Endothelial cell (in vitro differentiated cells): ENCODE results near the gene LYST. TPM values are rescaled to one million over a fixed set of nuclear protein-coding genes. Genes with fewer than 3 reads are reported as not detected.

Source experiments
- DNase-seq: peaks from one replicate; pipeline ENCODE4 v3.0.0; 2021; ENCODE audit warnings: low spot score
- H3K27ac Mint-ChIP-seq: one replicate; pipeline ENCODE4 v1.8.0; 2021; ENCODE audit warnings: mixed read lengths, inconsistent platforms; ENCODE audit not compliant: unreplicated experiment
- H3K27me3 Mint-ChIP-seq: one replicate; pipeline ENCODE4 v1.8.0; 2021; ENCODE audit warnings: mild to moderate bottlenecking, moderate library complexity, mixed read lengths, inconsistent platforms; ENCODE audit not compliant: unreplicated experiment
- H3K36me3 Mint-ChIP-seq: one replicate; pipeline ENCODE4 v1.8.0; 2021; ENCODE audit warnings: mild to moderate bottlenecking, low read depth, mixed read lengths, inconsistent platforms; ENCODE audit not compliant: unreplicated experiment
- H3K4me1 Mint-ChIP-seq: one replicate; pipeline ENCODE4 v1.8.0; 2021; ENCODE audit warnings: mild to moderate bottlenecking, mixed read lengths, inconsistent platforms; ENCODE audit not compliant: unreplicated experiment
- H3K4me3 Mint-ChIP-seq: one replicate; pipeline ENCODE4 v1.8.0; 2021; ENCODE audit warnings: mild to moderate bottlenecking, mixed read lengths, inconsistent platforms; ENCODE audit not compliant: unreplicated experiment
- H3K9me3 Mint-ChIP-seq: one replicate; pipeline ENCODE4 v1.8.0; 2021; ENCODE audit warnings: mixed read lengths, inconsistent platforms; ENCODE audit not compliant: unreplicated experiment
- total RNA-seq: library from RNA; stranded (reverse); fragmentation: NEBNext Ultra II Directional; extraction: Animal tissue kit (Norgen Biotek cat#: 25700); gene quantifications from one replicate; pipeline ENCODE4 v1.2.1, GENCODE V29; 2021; ENCODE audit not compliant: unreplicated experiment
- TF ChIP-seq, protein P1 (sequence below): fragments of 200-600 bp; sonication (generic); IDR thresholded peaks from one replicate; pipeline ENCODE4 v1.5.0; 2021; ENCODE audit warnings: antibody characterized with exemption; ENCODE audit not compliant: unreplicated experiment

Gene LYST
- total RNA-seq, 1 donor from 2014 or later, result 7.4 TPM

- Mint-ChIP-seq H3K27ac (no peak overlapping the region), H3K9me3 (no peaks in the 10 kb centered on the region), H3K36me3 (no peaks in the 10 kb centered on the region), H3K4me1 (no peaks in the 10 kb centered on the region), H3K4me3 (no peak overlapping the region), H3K27me3 (no peaks in the 10 kb centered on the region)
- DNase-seq, result no peak
- TF ChIP-seq, protein P1, sequence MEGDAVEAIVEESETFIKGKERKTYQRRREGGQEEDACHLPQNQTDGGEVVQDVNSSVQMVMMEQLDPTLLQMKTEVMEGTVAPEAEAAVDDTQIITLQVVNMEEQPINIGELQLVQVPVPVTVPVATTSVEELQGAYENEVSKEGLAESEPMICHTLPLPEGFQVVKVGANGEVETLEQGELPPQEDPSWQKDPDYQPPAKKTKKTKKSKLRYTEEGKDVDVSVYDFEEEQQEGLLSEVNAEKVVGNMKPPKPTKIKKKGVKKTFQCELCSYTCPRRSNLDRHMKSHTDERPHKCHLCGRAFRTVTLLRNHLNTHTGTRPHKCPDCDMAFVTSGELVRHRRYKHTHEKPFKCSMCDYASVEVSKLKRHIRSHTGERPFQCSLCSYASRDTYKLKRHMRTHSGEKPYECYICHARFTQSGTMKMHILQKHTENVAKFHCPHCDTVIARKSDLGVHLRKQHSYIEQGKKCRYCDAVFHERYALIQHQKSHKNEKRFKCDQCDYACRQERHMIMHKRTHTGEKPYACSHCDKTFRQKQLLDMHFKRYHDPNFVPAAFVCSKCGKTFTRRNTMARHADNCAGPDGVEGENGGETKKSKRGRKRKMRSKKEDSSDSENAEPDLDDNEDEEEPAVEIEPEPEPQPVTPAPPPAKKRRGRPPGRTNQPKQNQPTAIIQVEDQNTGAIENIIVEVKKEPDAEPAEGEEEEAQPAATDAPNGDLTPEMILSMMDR, result no peak
These were observed 43.9 kb upstream of the LYST start for GRCh38 chr1:235910357-235911299.

- Mint-ChIP-seq H3K9me3 (no peaks in the 10 kb centered on the region), H3K4me1 (no peaks in the 10 kb centered on the region)
These were observed 42.2 kb upstream of the LYST start for GRCh38 chr1:235908742-235909520.

DNA sequence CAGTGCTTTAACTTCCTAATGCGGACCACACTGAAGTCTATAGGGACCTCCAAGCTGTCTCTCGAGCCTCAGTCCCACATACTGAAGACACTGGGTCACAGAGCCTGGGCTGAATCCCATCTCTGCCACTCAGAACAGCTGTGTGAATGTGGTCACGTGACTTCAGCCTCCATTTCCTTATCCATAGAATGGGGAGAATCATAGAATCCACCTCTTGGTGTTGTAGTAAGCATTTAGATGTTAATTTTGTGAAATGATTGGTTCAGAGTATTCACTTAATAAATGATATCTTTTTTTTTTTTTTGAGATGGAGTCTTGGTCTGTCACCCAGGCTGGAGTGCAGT lies 41.2 kb upstream of the LYST start:
- H3K36me3 Mint-ChIP-seq, result no peaks in the 10 kb centered on the region
- H3K4me3 Mint-ChIP-seq, result no peak overlapping the region
- TF ChIP-seq, protein P1, result no peak
- H3K4me1 Mint-ChIP-seq, result no peaks in the 10 kb centered on the region
- H3K27me3 Mint-ChIP-seq, result no peaks in the 10 kb centered on the region
- no peak for DNase-seq
- no peaks in the 10 kb centered on the region for H3K9me3 Mint-ChIP-seq
- H3K27ac Mint-ChIP-seq, result no peak overlapping the region

More at GRCh38 chr1:235908742-235909520, 42.2 kb upstream of the LYST start:
- H3K36me3 Mint-ChIP-seq, result no peaks in the 10 kb centered on the region
- H3K27me3 Mint-ChIP-seq, result no peaks in the 10 kb centered on the region
- no peak overlapping the region for H3K27ac Mint-ChIP-seq
- no peak overlapping the region for H3K4me3 Mint-ChIP-seq
- TF ChIP-seq, protein P1, result no peak
- no peak for DNase-seq

GRCh38 chr1:235907187-235907896 lies 40.6 kb upstream of the LYST start:
- H3K4me1 Mint-ChIP-seq, result no peaks in the 10 kb centered on the region
- TF ChIP-seq, protein P1, result no peak
- no peaks in the 10 kb centered on the region for H3K9me3 Mint-ChIP-seq
- H3K36me3 Mint-ChIP-seq, result no peaks in the 10 kb centered on the region
- DNase-seq, result no peak
- H3K27ac Mint-ChIP-seq, result no peak overlapping the region
- H3K4me3 Mint-ChIP-seq, result no peak overlapping the region
- no peaks in the 10 kb centered on the region for H3K27me3 Mint-ChIP-seq
